GM12878 (cell line): Measurements from ENCODE around the gene RIOK1. TPM values are rescaled to one million over a fixed set of nuclear protein-coding genes. Genes with fewer than 3 reads are reported as not detected.

ENCODE experiments used
- ATAC-seq: fragments of 200-7000 bp; cut with Tn5 transposase; 3 replicates; pipeline ENCODE4 v1.9.1; 2020; ENCODE audit warnings: mild to moderate bottlenecking, moderate library complexity
- BruUV-seq: library from RNA; stranded (reverse); fragments of 400-500 nt; replicated peaks from 2 replicates; lab custom pipeline; 2021; lab: Mats Ljungman, UMichigan
- CTCF ChIA-PET: fragments of 300-600 bp; sonication (Branson Sonifier 250); formaldehyde crosslinking; extraction: SDS; loops from one replicate; lab custom pipeline; 2021; ENCODE audit warnings: inconsistent platforms; lab: Yijun Ruan, JAX
- POLR2A ChIA-PET: fragments of 350-600 bp; formaldehyde crosslinking; extraction: SDS; loops from one replicate; lab custom pipeline; 2021; ENCODE audit warnings: inconsistent platforms; lab: Charles Lee
- RAD21 ChIA-PET: fragments of 300-600 bp; sonication (Branson Sonifier 250); formaldehyde crosslinking; loops from one replicate; lab custom pipeline; 2023; ENCODE audit warnings: antibody characterized with exemption; ENCODE audit not compliant: unreplicated experiment; lab: Charles Lee
- SMC1A ChIA-PET: fragments of 300-600 bp; sonication (Branson Sonifier 250); formaldehyde crosslinking; loops from one replicate; lab custom pipeline; 2023; ENCODE audit not compliant: unreplicated experiment, uncharacterized antibody; lab: Charles Lee
- DNase-seq: peaks from one replicate; pipeline ENCODE4 v3.0.0-alpha.2; 2011; ENCODE audit warnings: low read depth, low spot score
- FAIRE-seq: peaks from 3 replicates; lab custom pipeline; 2011; peaks lifted over from hg19 to GRCh38; lab: Jason Lieb, UNC
- H2AFZ ChIP-seq: 2 replicates; pipeline ENCODE4 v1.6.0; 2011; ENCODE audit warnings: low read depth, low read length, control low read depth; ENCODE audit not compliant: control insufficient read depth
- H3K27ac ChIP-seq: 2 replicates; pipeline ENCODE4 v1.5.1; 2011; ENCODE audit warnings: control low read depth; ENCODE audit not compliant: control insufficient read depth, insufficient read depth
- H3K27me3 ChIP-seq, 2 experiments: replicated peaks in 1 of 2; 2 replicates each; pipeline versions ENCODE4 v1.6.0 to v1.6.1; 2011; ENCODE audit warnings: low read length in 1 of 2; ENCODE audit not compliant: control insufficient read depth in 2 of 2, insufficient read depth in 2 of 2
- H3K36me3 ChIP-seq, 2 experiments: 2 replicates each; pipeline ENCODE4 v1.5.1; 2011; ENCODE audit warnings: low read length in 1 of 2; ENCODE audit not compliant: control insufficient read depth in 2 of 2, insufficient read depth in 2 of 2
- H3K4me1 ChIP-seq: 2 replicates; pipeline ENCODE4 v1.6.1; 2011; ENCODE audit warnings: mild to moderate bottlenecking, low read length, moderate library complexity, mixed read lengths; ENCODE audit not compliant: control insufficient read depth, insufficient read depth
- H3K4me2 ChIP-seq: 2 replicates; pipeline ENCODE4 v1.6.0; 2011; ENCODE audit warnings: control low read depth; ENCODE audit not compliant: control insufficient read depth, insufficient read depth
- H3K4me3 ChIP-seq: fragments of 200-600 bp; sonication (generic); 2 replicates; pipeline ENCODE4 v1.5.1; 2016
- H3K79me2 ChIP-seq: 2 replicates; pipeline ENCODE4 v1.6.0; 2011; ENCODE audit warnings: low read length; ENCODE audit not compliant: control insufficient read depth, insufficient read depth
- H3K9ac ChIP-seq: 2 replicates; pipeline ENCODE4 v1.8.0; 2011; ENCODE audit warnings: low read length, control low read depth, mixed read lengths; ENCODE audit not compliant: control insufficient read depth, insufficient read depth
- H3K9me3 ChIP-seq: replicated peaks from 3 replicates; pipeline ENCODE4 v1.5.1; 2011; ENCODE audit warnings: mild to moderate bottlenecking, low read length; ENCODE audit not compliant: control insufficient read depth, insufficient read depth
- H4K20me1 ChIP-seq: 2 replicates; pipeline ENCODE4 v1.6.0; 2011; ENCODE audit not compliant: control insufficient read depth, insufficient read depth
- BMI1 ChIP-seq: fragments of 450-650 bp; IDR thresholded peaks from 2 replicates; pipeline ENCODE4 v1.6.1; 2016; ENCODE audit warnings: mild to moderate bottlenecking, moderate library complexity, borderline replicate concordance
- ESRRA ChIP-seq: IDR thresholded peaks from 2 replicates; pipeline ENCODE4 v1.6.1; 2012; ENCODE audit warnings: mild to moderate bottlenecking, low read length, improper control_type of control experiment
- HDAC2 ChIP-seq: fragments of 200-600 bp; sonication (generic); IDR thresholded peaks from 2 replicates; pipeline ENCODE4 v1.6.1; 2017
- IKZF1 ChIP-seq: fragments of 450-650 bp; conservative IDR thresholded peaks from 2 replicates; pipeline ENCODE4 v1.6.1; 2017; ENCODE audit warnings: antibody characterized with exemption, mild to moderate bottlenecking
- MLLT1 ChIP-seq: fragments of 450-650 bp; IDR thresholded peaks from 2 replicates; pipeline ENCODE4 v1.6.1; 2016; ENCODE audit warnings: mild to moderate bottlenecking
- NFYA ChIP-seq: IDR thresholded peaks from 2 replicates; pipeline ENCODE4 v1.6.1; 2011; ENCODE audit warnings: low read depth, mild to moderate bottlenecking, low read length, improper control_type of control experiment, borderline replicate concordance
- RCOR1 ChIP-seq: conservative IDR thresholded peaks from 2 replicates; pipeline ENCODE4 v1.6.1; 2012; ENCODE audit warnings: low read depth, low read length, improper control_type of control experiment
- SIN3A ChIP-seq: IDR thresholded peaks from 2 replicates; pipeline ENCODE4 v1.6.1; 2012; ENCODE audit warnings: low read depth, low read length, improper control_type of control experiment
- SMARCA5 ChIP-seq: fragments of 450-650 bp; IDR thresholded peaks from 2 replicates; pipeline ENCODE4 v1.6.1; 2017; ENCODE audit warnings: mild to moderate bottlenecking
- ZBTB40 ChIP-seq: fragments of 450-650 bp; IDR thresholded peaks from 2 replicates; pipeline ENCODE4 v1.6.1; 2016; ENCODE audit warnings: mild to moderate bottlenecking, moderate library complexity, borderline replicate concordance
- ZNF24 ChIP-seq: fragments of 450-650 bp; IDR thresholded peaks from 2 replicates; pipeline ENCODE4 v1.6.1; 2017; ENCODE audit warnings: antibody characterized with exemption, mild to moderate bottlenecking
- WGBS: methylation state at CpG from one replicate; pipeline ENCODE4 v1.1.6; 2016; ENCODE audit warnings: low lambda C conversion rate; ENCODE audit not compliant: insufficient replicate concordance, insufficient coverage; ENCODE audit errors: missing lambda C conversion rate; 5-methylcytosine and 5-hydroxymethylcytosine counted together
- in situ Hi-C: fragments of 300-500 bp; cut with MboI; formaldehyde crosslinking; loops from 9 replicates; pipeline ENCODE4 v1.14.3; 2018; ENCODE audit warnings: mixed read lengths
- intact Hi-C: fragments of 100-400 bp; cut with micrococcal nuclease; formaldehyde crosslinking; loops from one replicate; pipeline ENCODE4 v1.14.2; 2022; ENCODE audit not compliant: unreplicated experiment
- polyA plus RNA-seq, 11 experiments: library from polyadenylated mRNA; depleted of rRNA in 4 of 11; unstranded in 6 of 11; stranded (reverse) in 5 of 11; fragments of >200 nt; fragmentation: Nextera tagmentation in 4 of 11; fragmentation: Illumina TruSeq in 1 of 11; extraction: Ambion mirVana in 4 of 11; extraction: Trizol in 1 of 11; gene quantifications; 1 replicate in 1 of 11; 2 replicates in 10 of 11; pipeline versions ENCODE4 v1.2.1 to v1.2.3, GENCODE V29; 2011 to 2016; ENCODE audit warnings: inconsistent platforms in 2 of 11, missing spikeins in 2 of 11, low read depth in 1 of 11
- total RNA-seq, 4 experiments: library from RNA; depleted of rRNA in 3 of 4; stranded (reverse); fragments of >200 nt in 3 of 4; fragmentation: Illumina TruSeq in 1 of 4; extraction: Trizol in 1 of 4; gene quantifications; 2 replicates each; pipeline versions ENCODE4 v1.2.1 to v1.2.3, GENCODE V29; 2013 to 2021
- TF ChIP-seq, protein P1 (sequence below): fragments of 450-650 bp; IDR thresholded peaks from 2 replicates; pipeline ENCODE4 v1.6.1; 2017; ENCODE audit warnings: low read depth, mild to moderate bottlenecking, moderate library complexity

The RIOK1 gene
- total and polyA plus RNA-seq, 10 of the 15 experiments (the other 5 are each of a cell fraction or from before 2014, with no cell fraction given), result 16.1 to 44.6 (median 33.7) TPM

DNA sequence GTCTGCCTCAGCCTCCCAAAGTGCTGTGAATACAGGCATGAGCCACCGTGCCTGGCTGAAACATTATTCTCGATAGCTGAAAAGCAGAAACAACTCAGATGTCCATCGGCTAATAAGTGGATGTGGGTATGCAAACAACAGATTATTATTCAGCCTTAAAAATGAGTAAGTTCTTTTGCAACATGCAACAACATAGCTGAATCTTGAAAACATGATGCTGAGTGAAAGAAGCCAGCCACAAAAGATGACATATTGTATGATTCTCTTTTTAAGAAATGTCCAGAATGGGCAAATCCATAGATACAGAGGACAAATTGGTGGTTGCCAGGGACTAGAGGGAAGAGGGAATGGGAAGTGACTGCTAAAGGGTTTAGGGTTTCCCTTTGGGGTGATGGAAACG, 61.7 kb downstream of the RIOK1 start:
- H3K27me3 ChIP-seq, result no peaks in the 10 kb centered on the region; a peak in 1 of 4 replicates
- no peak overlapping the region for H3K27ac ChIP-seq
- RAD21 ChIA-PET, result no interaction called here
- H3K9me3 ChIP-seq, result no peaks in the 10 kb centered on the region
- 1% methylated on average over 4 of the region's 4 CpGs for WGBS
- FAIRE-seq, result no peak
- H3K9ac ChIP-seq, result no peak overlapping the region
- intact Hi-C loops, result no loop called here
- H3K36me3 ChIP-seq, result no peaks in the 10 kb centered on the region
- DNase-seq, result no peak
- no peaks in the 10 kb centered on the region for H3K79me2 ChIP-seq
- POLR2A ChIA-PET, result no interaction called here
- no peak overlapping the region for H3K4me3 ChIP-seq
- no peaks in the 10 kb centered on the region for H3K4me1 ChIP-seq
- no TSS peak for BruUV-seq
- H4K20me1 ChIP-seq, result no peaks in the 10 kb centered on the region
- CTCF ChIA-PET, result no interaction called here
- no peak overlapping the region for H3K4me2 ChIP-seq
- SMC1A ChIA-PET, result no interaction called here
- ATAC-seq, result no peak
- no peak for TF ChIP-seq ESRRA
- no peak for TF ChIP-seq NFYA
- no peak for TF ChIP-seq ZNF24
- no peak for TF ChIP-seq SIN3A
- no peak for TF ChIP-seq IKZF1
- TF ChIP-seq ZBTB40, result no peak
- no peak for TF ChIP-seq SMARCA5
- no peak for TF ChIP-seq MLLT1
- TF ChIP-seq, protein P1, sequence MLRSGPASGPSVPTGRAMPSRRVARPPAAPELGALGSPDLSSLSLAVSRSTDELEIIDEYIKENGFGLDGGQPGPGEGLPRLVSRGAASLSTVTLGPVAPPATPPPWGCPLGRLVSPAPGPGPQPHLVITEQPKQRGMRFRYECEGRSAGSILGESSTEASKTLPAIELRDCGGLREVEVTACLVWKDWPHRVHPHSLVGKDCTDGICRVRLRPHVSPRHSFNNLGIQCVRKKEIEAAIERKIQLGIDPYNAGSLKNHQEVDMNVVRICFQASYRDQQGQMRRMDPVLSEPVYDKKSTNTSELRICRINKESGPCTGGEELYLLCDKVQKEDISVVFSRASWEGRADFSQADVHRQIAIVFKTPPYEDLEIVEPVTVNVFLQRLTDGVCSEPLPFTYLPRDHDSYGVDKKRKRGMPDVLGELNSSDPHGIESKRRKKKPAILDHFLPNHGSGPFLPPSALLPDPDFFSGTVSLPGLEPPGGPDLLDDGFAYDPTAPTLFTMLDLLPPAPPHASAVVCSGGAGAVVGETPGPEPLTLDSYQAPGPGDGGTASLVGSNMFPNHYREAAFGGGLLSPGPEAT, result no peak
- TF ChIP-seq HDAC2, result no peak
- no peak for TF ChIP-seq RCOR1
- TF ChIP-seq BMI1, result no peak
- in situ Hi-C loops, result no loop called here
- no peak overlapping the region for H2AFZ ChIP-seq
